GM23248 (cell line): ENCODE data around the gene PSMC6. TPM values are rescaled to one million over a fixed set of nuclear protein-coding genes. Genes with fewer than 3 reads are reported as not detected.

Experiments
- DNase-seq: peaks from one replicate; pipeline ENCODE4 v3.0.0-alpha.2; 2015
- H2AFZ ChIP-seq: fragments of 200-600 bp; sonication (generic); 2 replicates; pipeline ENCODE4 v1.6.1; 2016; ENCODE audit warnings: antibody characterized with exemption
- H3F3A ChIP-seq: fragments of 200-600 bp; sonication (generic); 2 replicates; pipeline ENCODE4 v1.6.1; 2016; ENCODE audit warnings: mild to moderate bottlenecking, antibody characterized with exemption, mixed run types; ENCODE audit not compliant: insufficient read depth
- H3K27ac ChIP-seq: fragments of 200-600 bp; sonication (generic); 2 replicates; pipeline ENCODE4 v1.5.1; 2016; ENCODE audit warnings: mild to moderate bottlenecking
- H3K27me3 ChIP-seq: fragments of 200-600 bp; sonication (generic); replicated peaks from 2 replicates; pipeline ENCODE4 v1.6.1; 2016; ENCODE audit warnings: mild to moderate bottlenecking; ENCODE audit not compliant: insufficient read depth
- H3K36me3 ChIP-seq: fragments of 200-600 bp; sonication (generic); 2 replicates; pipeline ENCODE4 v1.6.1; 2016; ENCODE audit warnings: low read depth, mild to moderate bottlenecking
- H3K4me1 ChIP-seq: fragments of 200-600 bp; sonication (generic); 2 replicates; pipeline ENCODE4 v1.6.1; 2016; ENCODE audit warnings: mild to moderate bottlenecking; ENCODE audit not compliant: insufficient read depth
- H3K4me2 ChIP-seq: fragments of 200-600 bp; sonication (generic); one replicate; pipeline ENCODE4 v1.6.1; 2016; ENCODE audit warnings: mild to moderate bottlenecking; ENCODE audit not compliant: unreplicated experiment
- H3K4me3 ChIP-seq: fragments of 200-600 bp; sonication (generic); 2 replicates; pipeline ENCODE4 v1.5.1; 2016; ENCODE audit warnings: mild to moderate bottlenecking
- H3K79me2 ChIP-seq: fragments of 200-600 bp; sonication (generic); 2 replicates; pipeline ENCODE4 v1.6.1; 2016; ENCODE audit warnings: mild to moderate bottlenecking; ENCODE audit not compliant: insufficient read depth
- H3K9ac ChIP-seq: fragments of 200-600 bp; sonication (generic); 2 replicates; pipeline ENCODE4 v1.6.1; 2016; ENCODE audit warnings: mild to moderate bottlenecking
- H3K9me2 ChIP-seq: fragments of 200-600 bp; sonication (generic); 2 replicates; pipeline ENCODE4 v1.6.1; 2016; ENCODE audit warnings: mixed run types, mild to moderate bottlenecking, moderate library complexity; ENCODE audit not compliant: insufficient read depth
- H3K9me3 ChIP-seq: fragments of 200-600 bp; sonication (generic); one replicate; pipeline ENCODE4 v1.6.1; 2017; ENCODE audit warnings: low read depth
- H4K20me1 ChIP-seq: fragments of 200-600 bp; sonication (generic); 2 replicates; pipeline ENCODE4 v1.6.0; 2016; ENCODE audit not compliant: insufficient read depth
- EZH2 ChIP-seq: fragments of 200-600 bp; sonication (generic); IDR thresholded peaks from 2 replicates; pipeline ENCODE4 v1.6.1; 2018; ENCODE audit warnings: antibody characterized with exemption, mild to moderate bottlenecking; ENCODE audit not compliant: insufficient read depth, poor library complexity, severe bottlenecking
- EZH2phosphoT487 ChIP-seq: fragments of 200-600 bp; sonication (generic); IDR thresholded peaks from 2 replicates; pipeline ENCODE4 v1.6.1; 2018; ENCODE audit warnings: antibody characterized with exemption, moderate library complexity, mild to moderate bottlenecking, low read depth; ENCODE audit not compliant: insufficient read depth
- WGBS, 2 experiments: methylation state at CpG; one replicate each; pipeline ENCODE4 v1.1.6; 2015 to 2017; ENCODE audit warnings: low lambda C conversion rate in 2 of 2, low coverage in 1 of 2; ENCODE audit errors: missing lambda C conversion rate in 2 of 2; 5-methylcytosine and 5-hydroxymethylcytosine counted together
- in situ Hi-C: fragments of 300-500 bp; cut with MboI; formaldehyde crosslinking; loops from 2 replicates; pipeline ENCODE4 v1.15.0; 2020
- polyA plus RNA-seq: library from polyadenylated mRNA; unstranded; fragments of >200 nt; fragmentation: Nextera tagmentation; extraction: Ambion mirVana; gene quantifications from 2 replicates; pipeline ENCODE4 v1.2.1, GENCODE V29; 2016
- total RNA-seq: library from RNA; depleted of rRNA; stranded (reverse); fragments of >200 nt; shearing (Covaris generic); gene quantifications from 2 replicates; pipeline ENCODE4 v1.2.3, GENCODE V29; 2014

Gene PSMC6
- total and polyA plus RNA-seq, 2 experiments from 2014 or later: 98.8 to 108 TPM

DNA sequence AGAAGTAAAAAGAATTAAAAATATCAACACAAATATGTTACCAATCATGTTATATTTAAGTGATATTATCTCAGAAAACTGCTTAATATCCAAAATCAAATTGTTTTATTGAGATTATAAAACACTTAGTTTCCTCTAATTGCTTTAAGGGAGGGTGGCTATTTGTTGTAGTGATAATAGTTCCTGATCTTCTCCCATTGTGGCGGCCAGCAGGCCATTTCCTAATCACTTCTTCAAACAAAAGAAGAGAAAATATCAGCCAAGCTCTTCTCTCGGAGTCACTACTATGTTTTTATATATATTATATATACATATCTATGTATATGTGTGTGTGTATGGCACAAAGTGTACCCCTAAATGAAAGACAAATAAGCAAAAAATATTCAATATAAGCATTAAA is 43.1 kb upstream of the PSMC6 start:
- Histone ChIP-seq H3K27me3 (no peaks in the 10 kb centered on the region), H2AFZ (no peak overlapping the region), H3K36me3 (peaks cover 25% of the 10 kb centered on the region), H3K79me2 (no peaks in the 10 kb centered on the region), H3K9ac (no peak overlapping the region), H3K4me1 (no peaks in the 10 kb centered on the region), H4K20me1 (no peaks in the 10 kb centered on the region), H3K27ac (no peak overlapping the region), H3K9me2 (no peaks in the 10 kb centered on the region), H3K4me3 (no peak overlapping the region), H3K9me3 (no peaks in the 10 kb centered on the region), H3F3A (no peaks in the 10 kb centered on the region), H3K4me2 (no peak overlapping the region)
- DNase-seq: no peak
- in situ Hi-C loops: no loop called here
- WGBS, 2 experiments: 98 to 100% methylated on average over 2 of the region's 2 CpGs
- TF ChIP-seq EZH2phosphoT487 (no peak), EZH2 (no peak)

DNA sequence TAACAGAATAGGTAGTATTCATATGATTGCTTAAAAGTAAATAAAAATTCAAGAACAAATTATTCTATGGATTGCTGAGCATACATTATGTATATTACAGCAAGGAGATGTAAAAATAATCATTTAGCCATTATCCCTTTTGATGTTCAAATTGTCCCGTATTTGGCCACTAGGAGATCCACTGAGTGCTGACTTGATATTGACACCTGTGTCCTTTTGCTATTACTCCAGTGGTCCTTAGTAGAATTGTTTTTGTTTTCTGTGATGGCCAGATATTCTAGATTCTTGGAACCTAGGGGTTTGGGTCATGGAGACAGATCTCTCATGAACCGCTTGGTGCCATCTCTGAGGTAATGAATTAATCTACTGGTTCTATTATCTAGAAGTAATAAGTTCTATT is 28.4 kb upstream of the PSMC6 start:
- Histone ChIP-seq H3K79me2 (peaks cover 36% of the 10 kb centered on the region), H3K36me3 (peaks cover 26% of the 10 kb centered on the region), H3K4me3 (no peak overlapping the region), H3K27me3 (no peaks in the 10 kb centered on the region), H3K27ac (no peak overlapping the region), H4K20me1 (no peaks in the 10 kb centered on the region), H3K4me2 (no peak overlapping the region), H3K9ac (no peak overlapping the region), H3K9me2 (no peaks in the 10 kb centered on the region), H3K9me3 (no peaks in the 10 kb centered on the region), H3F3A (no peaks in the 10 kb centered on the region), H3K4me1 (no peaks in the 10 kb centered on the region), H2AFZ (no peak overlapping the region)
- TF ChIP-seq EZH2phosphoT487 (no peak), EZH2 (no peak)
- no peak for DNase-seq
- in situ Hi-C loops: no loop called here
- 90 to 94% methylated on average over 2 of the region's 2 CpGs for WGBS, 2 experiments

DNA sequence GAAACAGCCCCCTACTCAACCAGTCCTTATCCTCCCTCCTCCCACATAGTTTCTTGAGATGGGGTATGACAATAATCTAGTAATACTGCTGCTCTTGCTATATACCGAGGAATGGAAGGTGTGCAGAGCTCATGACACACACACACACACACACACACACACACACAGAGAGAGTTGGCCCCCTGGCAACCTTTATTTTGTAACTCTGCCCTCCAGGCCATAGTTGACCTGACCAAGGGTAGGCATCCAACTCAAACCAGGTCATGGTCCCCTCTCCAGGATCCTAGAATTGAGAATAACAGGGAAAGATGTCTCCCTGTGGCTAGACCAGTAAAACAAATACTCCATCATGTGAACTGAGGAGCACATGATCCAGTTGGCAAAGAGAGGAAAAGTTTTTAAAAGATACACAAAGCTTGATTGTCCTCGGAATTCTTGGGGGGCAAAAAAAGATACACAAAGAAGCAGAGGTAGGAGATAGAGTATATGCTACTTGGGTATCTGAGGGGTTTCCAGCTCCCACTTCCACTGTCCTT is 22.9 kb upstream of the PSMC6 start:
- H3K4me2 ChIP-seq: no peak overlapping the region
- peaks cover 87% of the 10 kb centered on the region for H3K79me2 ChIP-seq
- 0 out of 2 replicates have a peak, but pooled peaks cover 6% of the 10 kb centered on the region for H3K36me3 ChIP-seq
- no peaks in the 10 kb centered on the region for H3K27me3 ChIP-seq
- H3K9me2 ChIP-seq: no peaks in the 10 kb centered on the region
- 100% methylated on average over 2 of the region's 2 CpGs for WGBS, 2 experiments
- H3K4me3 ChIP-seq: no peak overlapping the region
- no peaks in the 10 kb centered on the region for H3K9me3 ChIP-seq
- no peak for TF ChIP-seq EZH2phosphoT487
- TF ChIP-seq EZH2: no peak
- in situ Hi-C loops: no loop called here
- H2AFZ ChIP-seq: no peak overlapping the region
- DNase-seq: no peak
- no peak overlapping the region for H3K9ac ChIP-seq
- no peak overlapping the region for H3K27ac ChIP-seq
- peaks cover 14% of the 10 kb centered on the region; the same call in 1 of the 2 replicates for H4K20me1 ChIP-seq
- no peaks in the 10 kb centered on the region for H3F3A ChIP-seq
- no peaks in the 10 kb centered on the region for H3K4me1 ChIP-seq

DNA sequence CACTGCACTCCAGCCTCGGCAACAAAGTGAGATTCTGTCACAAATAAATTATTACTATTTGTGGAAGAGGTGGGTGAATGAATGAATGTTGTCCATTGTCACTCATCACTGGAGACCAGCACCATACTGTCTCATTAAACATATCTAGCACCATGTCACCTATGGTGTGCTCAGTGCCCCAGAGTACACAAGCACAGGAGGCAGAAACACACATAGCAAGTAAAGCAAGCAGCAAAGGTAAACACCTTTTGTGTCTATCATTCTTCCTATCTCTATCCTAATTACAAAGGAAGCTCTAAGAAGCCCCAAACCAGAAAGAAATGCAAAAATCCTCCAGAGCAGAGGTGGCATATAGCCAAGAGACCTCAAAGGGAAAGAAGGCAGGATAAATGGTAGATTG is 20.8 kb upstream of the PSMC6 start:
- Histone ChIP-seq H3K9me2 (no peaks in the 10 kb centered on the region), H3K9me3 (no peaks in the 10 kb centered on the region), H3F3A (no peaks in the 10 kb centered on the region), H3K27me3 (no peaks in the 10 kb centered on the region), H3K4me3 (no peak overlapping the region), H3K9ac (no peak overlapping the region), H3K79me2 (peaks cover 100% of the 10 kb centered on the region), H3K36me3 (no peaks in the 10 kb centered on the region), H3K4me1 (no peaks in the 10 kb centered on the region), H2AFZ (no peak overlapping the region), H3K4me2 (no peak overlapping the region), H3K27ac (no peak overlapping the region), H4K20me1 (peaks cover 14% of the 10 kb centered on the region; the same call in 1 of the 2 replicates)
- DNase-seq: no peak
- TF ChIP-seq EZH2phosphoT487 (no peak), EZH2 (no peak)
- in situ Hi-C loops: no loop called here
- 92 to 100% methylated on average over 1 of the region's 1 CpG for WGBS, 2 experiments

DNA sequence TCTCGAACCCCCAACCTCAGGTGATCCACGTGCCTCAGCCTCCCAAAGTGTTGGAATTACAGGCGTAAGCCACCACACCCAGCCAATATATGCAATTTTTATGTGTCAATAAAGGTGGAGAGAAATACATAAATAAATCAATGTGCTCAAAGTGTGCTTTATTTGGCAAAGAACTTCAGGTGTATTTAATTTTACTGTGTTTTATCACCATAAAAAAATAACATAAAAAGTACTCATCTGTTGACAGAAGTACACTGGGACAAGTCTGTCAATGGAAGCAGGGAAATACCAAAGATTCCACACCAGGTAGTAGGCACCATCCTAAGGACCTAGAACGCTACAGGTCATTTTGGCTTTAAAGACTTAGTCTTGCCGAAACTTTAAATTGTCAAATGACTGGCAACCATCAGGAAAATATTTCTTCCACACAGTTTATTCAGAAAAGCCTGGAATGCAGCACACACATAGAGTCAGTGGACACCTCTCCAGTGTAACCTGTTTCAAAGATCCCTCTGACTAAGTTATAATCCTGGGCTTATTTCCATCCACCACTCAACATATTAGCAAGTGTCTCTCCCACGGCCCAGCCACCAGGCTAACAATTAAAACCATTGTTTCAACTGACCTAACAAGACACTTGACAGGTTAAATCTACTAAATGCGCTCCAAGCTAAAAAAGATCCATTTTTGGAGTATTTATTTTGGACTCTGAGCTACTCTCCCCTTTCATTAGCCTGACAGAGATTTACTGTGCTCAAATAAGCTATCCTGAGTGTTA is 15.8 kb upstream of the PSMC6 start:
- Histone ChIP-seq H3K27ac (no peak overlapping the region), H3K4me1 (peaks cover 25% of the 10 kb centered on the region), H3K9me2 (no peaks in the 10 kb centered on the region), H4K20me1 (peaks cover 6% of the 10 kb centered on the region; the same call in 1 of the 2 replicates), H3K27me3 (no peaks in the 10 kb centered on the region), H3K36me3 (no peaks in the 10 kb centered on the region), H3K9me3 (no peaks in the 10 kb centered on the region), H3K4me3 (no peak overlapping the region), H2AFZ (no peak overlapping the region), H3K4me2 (peak overlapping the region; percentile 43), H3F3A (peaks cover 18% of the 10 kb centered on the region; the same call in 1 of the 2 replicates), H3K9ac (no peak overlapping the region), H3K79me2 (peaks cover 91% of the 10 kb centered on the region)
- 92 to 93% methylated on average over 7 of the region's 7 CpGs for WGBS, 2 experiments
- in situ Hi-C loops: no loop called here
- no peak for DNase-seq
- TF ChIP-seq EZH2: no peak
- TF ChIP-seq EZH2phosphoT487: no peak
